ENCODE data around the gene ANOS1. TPM values are rescaled to one million over a fixed set of nuclear protein-coding genes. Genes with fewer than 3 reads are reported as not detected.
"Not testable (repeated sequence)": the region's sequence is repeated elsewhere in the genome, so short reads cannot be mapped to it uniquely, and the experiment has no call there.

The ANOS1 gene
- total and polyA plus RNA-seq, 2 donors (not counting 3 experiments of a cell fraction or from before 2014, with no cell fraction given), result 0.55 to 0.87 TPM

DNA sequence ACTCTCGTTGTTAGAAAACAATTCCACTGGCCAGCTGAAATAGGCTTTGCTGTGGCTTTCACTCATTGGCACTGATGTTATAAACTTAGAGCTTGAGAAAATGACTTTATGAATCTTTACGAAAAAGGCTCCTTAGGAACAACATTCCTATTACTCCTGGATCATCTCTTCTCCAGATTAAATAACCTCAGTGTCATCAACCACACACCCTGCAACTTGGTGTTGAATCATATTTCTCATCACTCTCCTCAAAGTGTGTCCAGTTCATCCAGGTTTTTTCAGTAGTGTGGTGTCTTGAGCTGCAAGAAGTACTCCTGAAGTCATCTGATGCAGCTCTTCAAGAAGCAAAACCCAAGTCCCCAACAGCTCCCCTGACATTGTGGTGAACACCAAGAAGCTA, 28.1 kb upstream of the ANOS1 start:
- H3K79me2 ChIP-seq (ENCODE audit: control insufficient read depth, insufficient read depth, low read length), result no peaks in the 10 kb centered on the region
- H3K27me3 ChIP-seq (ENCODE audit: control insufficient read depth in 2 of 2, insufficient read depth in 2 of 2, low read length in 2 of 2), result no peaks in the 10 kb centered on the region
- H4K20me1 ChIP-seq (replicated peaks; ENCODE audit: control insufficient read depth, extremely low read depth, insufficient read depth, low read length), result no peaks in the 10 kb centered on the region
- intact Hi-C loops (cut with micrococcal nuclease) (no loop called here), dilution Hi-C loops (cut with MboI; ENCODE audit: extremely low pct_ligation_motif_present, low sequenced_read_pairs) (no loop called here)
- BruUV-seq (replicated peaks), result no TSS peak
- H3K4me1 ChIP-seq (ENCODE audit: control insufficient read depth, extremely low read depth, insufficient read depth, low read length), result no peaks in the 10 kb centered on the region
- no peak overlapping the region for H3K27ac ChIP-seq (ENCODE audit: insufficient read depth, low read depth, low read length)
- H3K4me2 ChIP-seq (ENCODE audit: insufficient read depth, low read length), result no peak overlapping the region
- H3K9ac ChIP-seq (replicated peaks; ENCODE audit: extremely low read depth, insufficient read depth, low read length), result no peak overlapping the region
- FAIRE-seq (no peak), DNase-seq (ENCODE audit: low read depth, low spot score) (no peak)
- no peak overlapping the region for H2AFZ ChIP-seq (ENCODE audit: low read depth, low read length)
- H3K4me3 ChIP-seq (replicated peaks in 1 of 3; ENCODE audit: insufficient read depth in 1 of 3, low read depth in 1 of 3, low read length in 3 of 3), result no peak overlapping the region
- no peaks in the 10 kb centered on the region for H3K9me3 ChIP-seq (replicated peaks; ENCODE audit: control insufficient read depth, insufficient read depth, low read length)
- POLR2A ChIA-PET, result no interaction called here
- no peaks in the 10 kb centered on the region for H3K9me1 ChIP-seq (replicated peaks; ENCODE audit: control insufficient read depth, extremely low read depth, insufficient read depth, low read length)
- CTCF ChIA-PET, result no interaction called here
- TF ChIP-seq MYC (IDR thresholded peaks at IDR 0.05; ENCODE audit: low read depth, low read length) (no peak), CTCF (IDR thresholded peaks at IDR 0.05; ENCODE audit: extremely low read depth in 1 of 2, insufficient read depth in 1 of 2, low read depth in 1 of 2, low read length in 2 of 2) (no peak), JUN (IDR thresholded peaks at IDR 0.05; ENCODE audit: borderline replicate concordance, insufficient read depth, insufficient read length, low read depth) (no peak)
- H3K36me3 ChIP-seq (ENCODE audit: control insufficient read depth in 2 of 2, extremely low read depth in 1 of 2, insufficient read depth in 2 of 2, low read length in 2 of 2), result no peaks in the 10 kb centered on the region

GRCh38 chrX:8758706-8759105, 26.8 kb upstream of the ANOS1 start:
- H3K9me1 ChIP-seq (replicated peaks; ENCODE audit: control insufficient read depth, extremely low read depth, insufficient read depth, low read length); CTCF ChIA-PET; intact Hi-C loops (cut with micrococcal nuclease); BruUV-seq (replicated peaks); POLR2A ChIA-PET; H3K4me3 ChIP-seq (replicated peaks in 1 of 3; ENCODE audit: insufficient read depth in 1 of 3, low read depth in 1 of 3, low read length in 3 of 3); H3K27me3 ChIP-seq (ENCODE audit: control insufficient read depth in 2 of 2, insufficient read depth in 2 of 2, low read length in 2 of 2); H3K9ac ChIP-seq (replicated peaks; ENCODE audit: extremely low read depth, insufficient read depth, low read length); FAIRE-seq; dilution Hi-C loops (cut with MboI; ENCODE audit: extremely low pct_ligation_motif_present, low sequenced_read_pairs); H3K27ac ChIP-seq (ENCODE audit: insufficient read depth, low read depth, low read length); H3K4me1 ChIP-seq (ENCODE audit: control insufficient read depth, extremely low read depth, insufficient read depth, low read length); H3K36me3 ChIP-seq (ENCODE audit: control insufficient read depth in 2 of 2, extremely low read depth in 1 of 2, insufficient read depth in 2 of 2, low read length in 2 of 2); H3K4me2 ChIP-seq (ENCODE audit: insufficient read depth, low read length); H4K20me1 ChIP-seq (replicated peaks; ENCODE audit: control insufficient read depth, extremely low read depth, insufficient read depth, low read length); H2AFZ ChIP-seq (ENCODE audit: low read depth, low read length); H3K9me3 ChIP-seq (replicated peaks; ENCODE audit: control insufficient read depth, insufficient read depth, low read length); DNase-seq (ENCODE audit: low read depth, low spot score); H3K79me2 ChIP-seq (ENCODE audit: control insufficient read depth, insufficient read depth, low read length): not testable (repeated sequence)

- H3K27ac ChIP-seq (ENCODE audit: insufficient read depth, low read depth, low read length); intact Hi-C loops (cut with micrococcal nuclease); H2AFZ ChIP-seq (ENCODE audit: low read depth, low read length); DNase-seq (ENCODE audit: low read depth, low spot score); H3K4me1 ChIP-seq (ENCODE audit: control insufficient read depth, extremely low read depth, insufficient read depth, low read length); CTCF ChIA-PET; H3K27me3 ChIP-seq (ENCODE audit: control insufficient read depth in 2 of 2, insufficient read depth in 2 of 2, low read length in 2 of 2); H3K9ac ChIP-seq (replicated peaks; ENCODE audit: extremely low read depth, insufficient read depth, low read length); H4K20me1 ChIP-seq (replicated peaks; ENCODE audit: control insufficient read depth, extremely low read depth, insufficient read depth, low read length); H3K79me2 ChIP-seq (ENCODE audit: control insufficient read depth, insufficient read depth, low read length); BruUV-seq (replicated peaks); dilution Hi-C loops (cut with MboI; ENCODE audit: extremely low pct_ligation_motif_present, low sequenced_read_pairs); H3K36me3 ChIP-seq (ENCODE audit: control insufficient read depth in 2 of 2, extremely low read depth in 1 of 2, insufficient read depth in 2 of 2, low read length in 2 of 2); H3K9me3 ChIP-seq (replicated peaks; ENCODE audit: control insufficient read depth, insufficient read depth, low read length); POLR2A ChIA-PET; H3K4me2 ChIP-seq (ENCODE audit: insufficient read depth, low read length); H3K9me1 ChIP-seq (replicated peaks; ENCODE audit: control insufficient read depth, extremely low read depth, insufficient read depth, low read length); H3K4me3 ChIP-seq (replicated peaks in 1 of 3; ENCODE audit: insufficient read depth in 1 of 3, low read depth in 1 of 3, low read length in 3 of 3): not testable (repeated sequence)
- FAIRE-seq, result peak; percentile 97
Observed at GRCh38 chrX:8757609-8758389, 25.9 kb upstream of the ANOS1 start.

All from endothelial cell of umbilical vein (primary cell).